Islet precursor cell (in vitro differentiated cells): Measurements from ENCODE around the gene C14orf39.
"Not testable (repeated sequence)": the region's sequence is repeated elsewhere in the genome, so short reads cannot be mapped to it uniquely, and the experiment has no call there.

ENCODE experiments used
- DNase-seq: peaks from one replicate; pipeline ENCODE4 v3.0.0-alpha.2; 2018

C14orf39 gene

GRCh38 chr14:60490270-60490669 is 4.4 kb upstream of the C14orf39 start:
- DNase-seq = no peak

GRCh38 chr14:60488175-60488574 is 2.3 kb upstream of the C14orf39 start:
- no peak for DNase-seq

GRCh38 chr14:60487211-60487610 is 1.3 kb upstream of the C14orf39 start:
- DNase-seq = no peak

GRCh38 chr14:60485057-60485597 is 736 bp downstream of the C14orf39 start:
- DNase-seq = no peak

GRCh38 chr14:60482743-60483142 is 3.1 kb downstream of the C14orf39 start:
- DNase-seq = no peak

- DNase-seq = not testable (repeated sequence)
Observed at GRCh38 chr14:60480248-60480647, 5.6 kb downstream of the C14orf39 start.

GRCh38 chr14:60455875-60456274 is 30.0 kb downstream of the C14orf39 start:
- no peak for DNase-seq

- DNase-seq = no peak
Observed at GRCh38 chr14:60430276-60430675, 55.6 kb downstream of the C14orf39 start.

GRCh38 chr14:60420050-60420449 is 65.8 kb downstream of the C14orf39 start:
- DNase-seq = no peak

- not testable (repeated sequence) for DNase-seq
Observed at GRCh38 chr14:60397550-60397949, 88.3 kb downstream of the C14orf39 start.

- no peak for DNase-seq
Observed at GRCh38 chr14:60396718-60397343, 89.0 kb downstream of the C14orf39 start.
